Esophagus muscularis mucosa (tissue), 4 donors: ENCODE data around the gene USP8. TPM values are rescaled to one million over a fixed set of nuclear protein-coding genes. Genes with fewer than 3 reads are reported as not detected.
"Not testable (repeated sequence)": the region's sequence is repeated elsewhere in the genome, so short reads cannot be mapped to it uniquely, and the experiment has no call there.

Experiments used
- DNase-seq: peaks from one replicate; pipeline ENCODE4 v3.0.0-alpha.2; 2017; ENCODE audit errors: extremely low spot score
- H3K27ac ChIP-seq, 4 donors: fragments of 200-600 bp; sonication (generic); replicated peaks in 1 of 4; 1 replicate in 3 of 4; 2 replicates in 1 of 4; pipeline ENCODE4 v1.5.1; 2016 to 2019; ENCODE audit warnings: mild to moderate bottlenecking in 1 of 4
- H3K27me3 ChIP-seq, 4 donors: fragments of 200-600 bp; sonication (generic); one replicate each; pipeline versions ENCODE4 v1.5.1 to v1.6.0; 2016 to 2019
- H3K36me3 ChIP-seq, 4 donors: fragments of 200-600 bp; sonication (generic); one replicate each; pipeline ENCODE4 v1.5.1; 2016 to 2019
- H3K4me1 ChIP-seq, 4 donors: fragments of 200-600 bp; sonication (generic); one replicate each; pipeline ENCODE4 v1.5.1; 2016 to 2019
- H3K4me3 ChIP-seq, 4 donors: fragments of 200-600 bp; sonication (generic); 1 replicate in 2 of 4; 2 replicates in 2 of 4; pipeline ENCODE4 v1.5.1; 2016 to 2019; ENCODE audit warnings: mild to moderate bottlenecking in 4 of 4, moderate library complexity in 1 of 4
- H3K9me3 ChIP-seq, 4 donors: fragments of 200-600 bp; sonication (generic); 1 replicate in 3 of 4; 2 replicates in 1 of 4; pipeline ENCODE4 v1.5.1; 2016 to 2019
- CTCF ChIP-seq, 3 experiments: fragments of 200-600 bp in 2 of 3; fragments of 450-650 bp in 1 of 3; sonication (generic) in 2 of 3; IDR thresholded peaks; one replicate each; pipeline ENCODE4 v1.5.1; 2017 to 2019; ENCODE audit warnings: antibody characterized with exemption in 3 of 3, mild to moderate bottlenecking in 2 of 3, moderate library complexity in 1 of 3
- EP300 ChIP-seq: sonication (generic); formaldehyde crosslinking; IDR thresholded peaks from one replicate; pipeline ENCODE4 v1.6.1; 2017; ENCODE audit warnings: antibody characterized with exemption
- POLR2A ChIP-seq: fragments of 450-650 bp; IDR thresholded peaks from one replicate; pipeline ENCODE4 v1.6.1; 2017; ENCODE audit warnings: antibody characterized with exemption, moderate library complexity, mild to moderate bottlenecking, low read depth
- POLR2AphosphoS5 ChIP-seq, 2 donors: sonication (generic); formaldehyde crosslinking; IDR thresholded peaks; one replicate each; pipeline ENCODE4 v1.6.1; 2017; ENCODE audit warnings: antibody characterized with exemption in 2 of 2
- WGBS: methylation state at CpG from one replicate; pipeline ENCODE4 v1.1.5; 2018; 5-methylcytosine and 5-hydroxymethylcytosine counted together
- intact Hi-C: fragments of 100-400 bp; cut with DNase I; formaldehyde crosslinking; loops from one replicate; pipeline ENCODE4 v1.15.1; 2023
- total RNA-seq, 4 donors: library from RNA; depleted of rRNA; stranded (reverse); fragments of >200 nt; gene quantifications; one replicate each; pipeline versions ENCODE4 v1.1.0 to v1.2.1, GENCODE V29; 2016

USP8 gene
- total RNA-seq, 4 donors from 2014 or later = 38.2 to 44.6 (median 41.8) TPM

GRCh38 chr15:50416890-50417289 is 7.3 kb upstream of the USP8 start:
- DNase-seq = no peak
- no peaks in the 10 kb centered on the region for H3K9me3 ChIP-seq
- TF ChIP-seq CTCF (IDR thresholded peaks at IDR 0.05) (no peak), EP300 (no peak), POLR2A (no peak), POLR2AphosphoS5 (IDR thresholded peaks at IDR 0.05) (no peak)
- no peak overlapping the region for H3K4me3 ChIP-seq
- H3K36me3 ChIP-seq = no peaks in the 10 kb centered on the region
- intact Hi-C loops = no loop called here
- no peaks in the 10 kb centered on the region for H3K27me3 ChIP-seq
- no peak overlapping the region for H3K27ac ChIP-seq
- WGBS = 80% methylated on average over 1 of the region's 1 CpG
- H3K4me1 ChIP-seq = no peaks in the 10 kb centered on the region

GRCh38 chr15:50418041-50418583 is 6.1 kb upstream of the USP8 start:
- DNase-seq = no peak
- Histone ChIP-seq H3K27ac (no peak overlapping the region), H3K4me3 (no peak overlapping the region), H3K9me3 (no peaks in the 10 kb centered on the region), H3K27me3 (no peaks in the 10 kb centered on the region), H3K4me1 (no peaks in the 10 kb centered on the region), H3K36me3 (no peaks in the 10 kb centered on the region)
- 86% methylated on average over 4 of the region's 9 CpGs for WGBS
- TF ChIP-seq POLR2AphosphoS5 (IDR thresholded peaks at IDR 0.05) = no peak
- no peak for TF ChIP-seq CTCF (IDR thresholded peaks at IDR 0.05)
- no peak for TF ChIP-seq POLR2A
- TF ChIP-seq EP300 = no peak
- intact Hi-C loops = no loop called here

- peak overlapping the region; percentile 86 to 96 (median 90) for H3K4me3 ChIP-seq
Measured at GRCh38 chr15:50425219-50425618, 1.0 kb downstream of the USP8 start.

GRCh38 chr15:50425678-50426246 is 1.6 kb downstream of the USP8 start:
- H3K9me3 ChIP-seq, H3K36me3 ChIP-seq, H3K27ac ChIP-seq, H3K27me3 ChIP-seq, DNase-seq: not testable (repeated sequence)
- intact Hi-C loops = loop anchor here (5.0 kb wide), 1 partner anchor 68 kb away; the partner anchor contains the start of gene GABPB1
- Histone ChIP-seq H3K4me3 (peak overlapping the region in 3 of 4 donors; percentile 89 to 96 (median 90)), H3K4me1 (peaks cover 19 to 44% (median 42%) of the 10 kb centered on the region in 4 donors)
- 91% methylated on average over 17 of the region's 17 CpGs for WGBS

More at GRCh38 chr15:50425219-50425618, 1.0 kb downstream of the USP8 start:
- H3K4me1 ChIP-seq = peaks cover 19 to 43% (median 39%) of the 10 kb centered on the region in 4 donors
- 16% methylated on average over 5 of the region's 5 CpGs for WGBS
- TF ChIP-seq EP300 = no peak
- TF ChIP-seq CTCF (IDR thresholded peaks at IDR 0.05) = no peak
- H3K36me3 ChIP-seq = peaks cover 0 to 8% (median 2%) of the 10 kb centered on the region in 4 donors
- DNase-seq = no peak
- intact Hi-C loops = loop anchor here (5.0 kb wide), 1 partner anchor 68 kb away; the partner anchor contains the start of gene GABPB1
- H3K27ac ChIP-seq = peak overlapping the region; percentile 89 to 94 (median 94)
- no peaks in the 10 kb centered on the region for H3K27me3 ChIP-seq
- H3K9me3 ChIP-seq = no peaks in the 10 kb centered on the region

- TF ChIP-seq POLR2A (no peak), EP300 (no peak), POLR2AphosphoS5 (IDR thresholded peaks at IDR 0.05) (no peak), CTCF (IDR thresholded peaks at IDR 0.05) (no peak)
- Histone ChIP-seq H3K27me3 (no peaks in the 10 kb centered on the region), H3K9me3 (no peaks in the 10 kb centered on the region), H3K27ac (no peak overlapping the region), H3K4me3 (no peak overlapping the region), H3K36me3 (peaks cover 0 to 8% (median 2%) of the 10 kb centered on the region in 4 donors), H3K4me1 (peaks cover 19 to 44% (median 42%) of the 10 kb centered on the region in 4 donors)
- no peak for DNase-seq
- intact Hi-C loops = loop anchor here (5.0 kb wide), 1 partner anchor 69 kb away; the partner anchor contains the start of gene GABPB1
- WGBS = 93% methylated on average over 9 of the region's 9 CpGs
Measured at GRCh38 chr15:50426428-50426827, 2.2 kb downstream of the USP8 start.
